HL-60 (cell line): ENCODE data around the gene SMC1B.
A peak's percentile ranks its signal among the peaks of the same experiment; 100 is the strongest.

Source experiments
- CTCF ChIP-seq: IDR thresholded peaks from one replicate; pipeline ENCODE4 v1.5.1; 2011; ENCODE audit warnings: low read length, control low read depth, inconsistent platforms; ENCODE audit not compliant: insufficient read depth
- GABPA ChIP-seq: IDR thresholded peaks from 2 replicates; pipeline ENCODE4 v1.6.1; 2012; ENCODE audit warnings: low read depth
- POLR2AphosphoS5 ChIP-seq: IDR thresholded peaks from 2 replicates; pipeline ENCODE4 v1.6.1; 2012; ENCODE audit warnings: low read depth
- REST ChIP-seq: IDR thresholded peaks from 2 replicates; pipeline ENCODE4 v1.6.1; 2012; ENCODE audit warnings: low read depth; ENCODE audit not compliant: insufficient replicate concordance
- SPI1 ChIP-seq: IDR thresholded peaks from 2 replicates; pipeline ENCODE4 v1.6.1; 2012; ENCODE audit warnings: low read depth, mild to moderate bottlenecking, borderline replicate concordance

GRCh38 chr22:45421349-45422055 lies 8.1 kb upstream of the SMC1B start:
- TF ChIP-seq CTCF (no peak), GABPA (no peak), POLR2AphosphoS5 (no peak), REST (no peak), SPI1 (peak; percentile 51; the same call in 1 of the 2 replicates)
